ENCODE results near the gene F13A1.

F13A1 gene

GRCh38 chr6:6328451-6328850 is 8.0 kb upstream of the F13A1 start:
- Histone ChIP-seq H3K9me3 (ENCODE audit: insufficient read depth, low read length) (no peaks in the 10 kb centered on the region), H3K9ac (ENCODE audit: low read length) (no peak overlapping the region), H3K27ac (ENCODE audit: low read depth, low read length) (no peak overlapping the region), H3K4me2 (ENCODE audit: low read depth, low read length, poor library complexity, severe bottlenecking) (no peak overlapping the region), H3K9me2 (replicated peaks; ENCODE audit: insufficient read depth, low read length) (no peaks in the 10 kb centered on the region), H3K4me3 (ENCODE audit: insufficient read depth, low read length, poor library complexity, severe bottlenecking) (no peak overlapping the region), H3K79me2 (ENCODE audit: insufficient read depth, low read length) (no peaks in the 10 kb centered on the region), H3K27me3 (ENCODE audit: low read length) (no peaks in the 10 kb centered on the region), H3K36me3 (ENCODE audit: low read length) (no peaks in the 10 kb centered on the region), H4K20me1 (ENCODE audit: low read depth, low read length) (no peaks in the 10 kb centered on the region), H2AFZ (ENCODE audit: low read depth, low read length, severe bottlenecking) (no peak overlapping the region), H3F3A (ENCODE audit: insufficient read depth) (peaks cover 27% of the 10 kb centered on the region)
- TF ChIP-seq CTCF (IDR thresholded peaks at IDR 0.05; ENCODE audit: insufficient read depth, low read length, poor library complexity, severe bottlenecking) (no peak), EZH2phosphoT487 (conservative IDR thresholded peaks at IDR 0.05; ENCODE audit: low read length) (no peak)

- H4K20me1 ChIP-seq (ENCODE audit: low read depth, low read length): no peaks in the 10 kb centered on the region
- H3K27ac ChIP-seq (ENCODE audit: low read depth, low read length): no peak overlapping the region
- no peak overlapping the region for H2AFZ ChIP-seq (ENCODE audit: low read depth, low read length, severe bottlenecking)
- H3K9me3 ChIP-seq (ENCODE audit: insufficient read depth, low read length): no peaks in the 10 kb centered on the region
- TF ChIP-seq CTCF (IDR thresholded peaks at IDR 0.05; ENCODE audit: insufficient read depth, low read length, poor library complexity, severe bottlenecking): no peak
- no peaks in the 10 kb centered on the region for H3K27me3 ChIP-seq (ENCODE audit: low read length)
- no peak overlapping the region for H3K4me3 ChIP-seq (ENCODE audit: insufficient read depth, low read length, poor library complexity, severe bottlenecking)
- no peaks in the 10 kb centered on the region for H3K79me2 ChIP-seq (ENCODE audit: insufficient read depth, low read length)
- no peaks in the 10 kb centered on the region for H3K9me2 ChIP-seq (replicated peaks; ENCODE audit: insufficient read depth, low read length)
- no peaks in the 10 kb centered on the region for H3F3A ChIP-seq (ENCODE audit: insufficient read depth)
- no peak overlapping the region for H3K4me2 ChIP-seq (ENCODE audit: low read depth, low read length, poor library complexity, severe bottlenecking)
- no peaks in the 10 kb centered on the region for H3K36me3 ChIP-seq (ENCODE audit: low read length)
- no peak overlapping the region for H3K9ac ChIP-seq (ENCODE audit: low read length)
These were observed 2.9 kb upstream of the F13A1 start for GRCh38 chr6:6323352-6323751.

- no peak overlapping the region for H3K4me2 ChIP-seq (ENCODE audit: low read depth, low read length, poor library complexity, severe bottlenecking)
- H4K20me1 ChIP-seq (ENCODE audit: low read depth, low read length): no peaks in the 10 kb centered on the region
- H3K9me3 ChIP-seq (ENCODE audit: insufficient read depth, low read length): no peaks in the 10 kb centered on the region
- TF ChIP-seq EZH2phosphoT487 (conservative IDR thresholded peaks at IDR 0.05; ENCODE audit: low read length): no peak
- TF ChIP-seq CTCF (IDR thresholded peaks at IDR 0.05; ENCODE audit: insufficient read depth, low read length, poor library complexity, severe bottlenecking): no peak
- H3K36me3 ChIP-seq (ENCODE audit: low read length): no peaks in the 10 kb centered on the region
- H3K4me3 ChIP-seq (ENCODE audit: insufficient read depth, low read length, poor library complexity, severe bottlenecking): no peak overlapping the region
- no peaks in the 10 kb centered on the region for H3F3A ChIP-seq (ENCODE audit: insufficient read depth)
- no peaks in the 10 kb centered on the region for H3K9me2 ChIP-seq (replicated peaks; ENCODE audit: insufficient read depth, low read length)
- H3K27me3 ChIP-seq (ENCODE audit: low read length): no peaks in the 10 kb centered on the region
- no peak overlapping the region for H2AFZ ChIP-seq (ENCODE audit: low read depth, low read length, severe bottlenecking)
- H3K27ac ChIP-seq (ENCODE audit: low read depth, low read length): no peak overlapping the region
- H3K79me2 ChIP-seq (ENCODE audit: insufficient read depth, low read length): no peaks in the 10 kb centered on the region
- H3K9ac ChIP-seq (ENCODE audit: low read length): no peak overlapping the region
These were observed 439 bp upstream of the F13A1 start for GRCh38 chr6:6320901-6321300.
